Activated T-helper 1 cell treated with anti-CD3 and anti-CD28 coated beads, Interleukin-12 subunit alpha, Interleukin-12 subunit beta, Interleukin-2, Interleukin-4 antibody, amounts not matched to agents 30 ng/mL and 10 ng/mL and 1 ng/mL, durations not matched to agents 14 hours and 24 hours and 36 hours (primary cell): ENCODE results near the gene FAM32A. TPM values are rescaled to one million over a fixed set of nuclear protein-coding genes. Genes with fewer than 3 reads are reported as not detected.

Source experiments
- DNase-seq: peaks from one replicate; pipeline ENCODE4 v3.0.0; 2021; ENCODE audit warnings: low spot score
- H3K27ac Mint-ChIP-seq: one replicate; pipeline ENCODE4 v1.8.0; 2021; ENCODE audit warnings: mild to moderate bottlenecking, mixed read lengths
- H3K27me3 Mint-ChIP-seq: one replicate; pipeline ENCODE4 v1.8.0; 2022; ENCODE audit warnings: mild to moderate bottlenecking, moderate library complexity, mixed read lengths; ENCODE audit not compliant: insufficient read depth
- H3K36me3 Mint-ChIP-seq: one replicate; pipeline ENCODE4 v1.8.0; 2021; ENCODE audit warnings: low read depth, mixed read lengths
- H3K4me1 Mint-ChIP-seq: one replicate; pipeline ENCODE4 v1.8.0; 2021; ENCODE audit warnings: low read depth, mixed read lengths
- H3K4me3 Mint-ChIP-seq: one replicate; pipeline ENCODE4 v1.8.0; 2021; ENCODE audit warnings: mild to moderate bottlenecking, moderate library complexity, mixed read lengths
- H3K9me3 Mint-ChIP-seq: one replicate; pipeline ENCODE4 v1.8.0; 2021; ENCODE audit warnings: mixed read lengths
- intact Hi-C: fragments of 100-400 bp; cut with micrococcal nuclease; formaldehyde crosslinking; loops from one replicate; pipeline ENCODE4 v1.15.1; 2024
- total RNA-seq: library from RNA; stranded (reverse); gene quantifications from 2 replicates; pipeline ENCODE4 v1.2.3, GENCODE V29; 2022

FAM32A gene
- total RNA-seq, 1 donor from 2014 or later: 72.8 TPM

GRCh38 chr19:16154557-16154956 lies 30.7 kb upstream of the FAM32A start:
- no peak for DNase-seq
- no peaks in the 10 kb centered on the region for H3K9me3 Mint-ChIP-seq
- H3K4me1 Mint-ChIP-seq: peaks cover 19% of the 10 kb centered on the region
- intact Hi-C loops: no loop called here
- no peak overlapping the region for H3K27ac Mint-ChIP-seq
- no peak overlapping the region for H3K4me3 Mint-ChIP-seq
- H3K27me3 Mint-ChIP-seq: no peaks in the 10 kb centered on the region
- peaks cover 41% of the 10 kb centered on the region for H3K36me3 Mint-ChIP-seq

DNA sequence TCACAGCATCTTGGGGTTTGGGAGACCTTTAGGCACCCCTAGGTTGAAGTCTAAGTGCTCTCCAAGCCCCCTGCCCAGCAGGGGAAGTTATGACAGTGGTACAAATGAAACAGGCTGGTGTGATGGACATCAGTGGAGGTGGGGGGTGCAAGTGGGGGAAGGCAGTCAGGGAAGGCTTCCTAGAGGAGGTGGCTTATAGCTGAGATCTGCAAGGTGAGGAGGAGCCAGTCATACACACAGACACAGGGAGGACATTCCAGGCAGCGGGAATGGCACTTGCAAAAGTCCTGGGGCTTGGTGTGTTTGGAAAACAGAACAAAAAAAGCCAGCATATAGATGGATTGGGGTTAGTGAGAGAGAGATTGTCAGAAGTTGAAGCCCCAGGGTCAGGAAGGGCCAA lies 30.1 kb upstream of the FAM32A start:
- peaks cover 41% of the 10 kb centered on the region for H3K36me3 Mint-ChIP-seq
- H3K4me3 Mint-ChIP-seq: no peak overlapping the region
- H3K4me1 Mint-ChIP-seq: peaks cover 19% of the 10 kb centered on the region
- no peaks in the 10 kb centered on the region for H3K9me3 Mint-ChIP-seq
- DNase-seq: no peak
- H3K27ac Mint-ChIP-seq: peak overlapping the region; percentile 28
- intact Hi-C loops: no loop called here
- H3K27me3 Mint-ChIP-seq: no peaks in the 10 kb centered on the region

DNA sequence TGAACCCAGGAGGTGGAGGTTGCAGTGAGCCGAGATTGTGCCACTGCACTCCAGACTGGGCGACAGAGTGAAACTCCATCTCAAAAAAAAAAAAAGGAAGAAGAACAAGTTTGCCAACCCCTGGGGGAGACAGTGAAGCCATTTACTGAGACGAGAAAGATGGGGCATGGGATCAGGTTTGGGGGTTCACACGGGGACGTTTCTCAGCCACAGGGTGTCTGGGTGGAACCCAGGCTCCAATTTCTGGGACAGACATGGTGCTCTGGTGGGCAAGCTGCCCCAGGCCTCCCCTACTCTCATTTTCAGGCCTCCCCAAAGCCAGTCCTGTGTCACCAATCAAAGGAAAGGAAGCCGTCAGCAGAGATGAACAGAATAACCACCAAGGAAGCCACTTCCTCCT lies 28.3 kb upstream of the FAM32A start:
- Mint-ChIP-seq H3K27ac (no peak overlapping the region), H3K36me3 (peaks cover 39% of the 10 kb centered on the region), H3K4me3 (no peak overlapping the region), H3K9me3 (no peaks in the 10 kb centered on the region), H3K4me1 (peaks cover 35% of the 10 kb centered on the region), H3K27me3 (no peaks in the 10 kb centered on the region)
- intact Hi-C loops: no loop called here
- no peak for DNase-seq

GRCh38 chr19:16157601-16158000 lies 27.6 kb upstream of the FAM32A start:
- no peaks in the 10 kb centered on the region for H3K9me3 Mint-ChIP-seq
- H3K4me3 Mint-ChIP-seq: no peak overlapping the region
- intact Hi-C loops: no loop called here
- H3K27ac Mint-ChIP-seq: no peak overlapping the region
- peaks cover 35% of the 10 kb centered on the region for H3K4me1 Mint-ChIP-seq
- H3K36me3 Mint-ChIP-seq: peaks cover 37% of the 10 kb centered on the region
- no peak for DNase-seq
- H3K27me3 Mint-ChIP-seq: no peaks in the 10 kb centered on the region

DNA sequence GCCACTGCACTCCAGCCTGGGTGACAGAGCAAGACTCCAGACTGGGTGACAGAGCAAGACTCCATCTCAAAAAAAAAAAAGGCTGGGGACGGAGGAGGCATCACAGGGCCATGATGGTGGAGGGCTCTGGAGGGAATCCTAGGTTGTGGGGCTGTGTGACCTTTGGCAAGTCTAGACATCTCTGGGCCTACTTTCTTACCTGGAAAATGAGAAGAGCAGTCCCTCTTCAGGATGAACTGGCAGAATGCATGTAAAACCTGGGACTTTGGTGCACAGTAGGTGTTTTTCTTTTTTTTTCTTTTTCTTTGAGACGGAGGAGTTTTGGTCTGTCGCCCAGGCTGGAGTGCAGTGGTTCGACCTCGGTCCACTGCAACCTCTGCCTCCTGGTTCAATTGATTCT lies 25.6 kb upstream of the FAM32A start:
- intact Hi-C loops: loop anchor here (1.0 to 2.0 kb wide), 2 partner anchors 16 to 81 kb away; partner anchors contain the start of gene HSH2D
- H3K36me3 Mint-ChIP-seq: peaks cover 20% of the 10 kb centered on the region
- H3K4me1 Mint-ChIP-seq: peaks cover 24% of the 10 kb centered on the region
- H3K27ac Mint-ChIP-seq: no peak overlapping the region
- peaks cover under 1% of the 10 kb centered on the region for H3K27me3 Mint-ChIP-seq
- no peak for DNase-seq
- H3K9me3 Mint-ChIP-seq: no peaks in the 10 kb centered on the region
- no peak overlapping the region for H3K4me3 Mint-ChIP-seq

- Mint-ChIP-seq H3K9me3 (no peaks in the 10 kb centered on the region), H3K4me1 (peaks cover 16% of the 10 kb centered on the region), H3K27me3 (peaks cover 2% of the 10 kb centered on the region), H3K27ac (peak overlapping the region; percentile 68), H3K4me3 (no peak overlapping the region), H3K36me3 (peaks cover 12% of the 10 kb centered on the region)
- intact Hi-C loops: loop anchor here (1.0 to 2.0 kb wide), 2 partner anchors 17 to 82 kb away; partner anchors contain the start of gene HSH2D
- no peak for DNase-seq
These were observed 24.7 kb upstream of the FAM32A start for GRCh38 chr19:16160445-16160942.

DNA sequence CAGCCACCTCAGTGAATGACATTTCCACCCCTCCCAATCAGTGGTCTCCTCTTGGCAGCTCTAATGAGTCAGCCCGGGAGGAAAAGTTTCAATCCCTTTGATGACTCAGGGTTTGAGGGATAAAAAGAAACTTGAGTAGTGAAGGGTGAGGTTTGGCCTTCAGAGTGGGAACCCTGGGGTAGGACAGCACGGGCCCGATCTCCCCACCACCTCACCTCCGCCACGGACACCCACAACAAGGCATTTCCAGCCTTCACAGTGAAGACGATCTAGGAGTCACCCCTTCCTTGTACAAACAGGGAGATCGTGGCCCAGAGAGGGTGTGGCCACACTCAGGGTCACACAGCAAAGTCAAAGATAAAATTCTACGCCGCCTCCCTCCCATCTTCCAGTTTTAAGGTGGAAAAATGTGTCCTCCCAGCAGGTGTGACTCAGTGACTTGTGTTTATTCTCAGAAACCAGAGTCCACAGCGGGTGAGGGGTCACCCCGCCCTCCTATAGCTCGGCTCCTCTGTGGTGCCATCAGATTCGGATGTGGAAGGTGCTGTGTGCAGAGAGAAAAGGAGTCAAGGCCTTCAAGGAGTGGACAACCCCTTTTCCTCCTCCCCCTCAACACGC lies 24.2 kb upstream of the FAM32A start:
- no peak for DNase-seq

GRCh38 chr19:16161840-16162239 lies 23.4 kb upstream of the FAM32A start:
- H3K36me3 Mint-ChIP-seq: peaks cover 2% of the 10 kb centered on the region
- DNase-seq: no peak
- intact Hi-C loops: loop anchor here (1.0 to 2.0 kb wide), 3 partner anchors 23 to 83 kb away; partner anchors contain the start of gene FAM32A
- peaks cover 16% of the 10 kb centered on the region for H3K4me1 Mint-ChIP-seq
- H3K9me3 Mint-ChIP-seq: no peaks in the 10 kb centered on the region
- no peak overlapping the region for H3K27ac Mint-ChIP-seq
- peaks cover 2% of the 10 kb centered on the region for H3K27me3 Mint-ChIP-seq
- no peak overlapping the region for H3K4me3 Mint-ChIP-seq

More for the DNA sequence above, 24.2 kb upstream of the FAM32A start:
- H3K9me3 Mint-ChIP-seq: no peaks in the 10 kb centered on the region
- H3K27ac Mint-ChIP-seq: peak overlapping the region; percentile 68
- peaks cover 8% of the 10 kb centered on the region for H3K36me3 Mint-ChIP-seq
- peak overlapping the region; percentile 4 for H3K4me3 Mint-ChIP-seq
- peaks cover 16% of the 10 kb centered on the region for H3K4me1 Mint-ChIP-seq
- peaks cover 2% of the 10 kb centered on the region for H3K27me3 Mint-ChIP-seq
- intact Hi-C loops: loop anchor here (1.0 to 2.0 kb wide), 4 partner anchors 18 to 82 kb away; partner anchors contain the start of genes FAM32A and HSH2D

GRCh38 chr19:16164222-16164890 lies 20.9 kb upstream of the FAM32A start:
- Mint-ChIP-seq H3K27me3 (peaks cover 2% of the 10 kb centered on the region), H3K9me3 (peaks cover 6% of the 10 kb centered on the region), H3K4me3 (no peak overlapping the region), H3K27ac (no peak overlapping the region), H3K4me1 (peaks cover 27% of the 10 kb centered on the region), H3K36me3 (no peaks in the 10 kb centered on the region)
- no peak for DNase-seq
- intact Hi-C loops: no loop called here

DNA sequence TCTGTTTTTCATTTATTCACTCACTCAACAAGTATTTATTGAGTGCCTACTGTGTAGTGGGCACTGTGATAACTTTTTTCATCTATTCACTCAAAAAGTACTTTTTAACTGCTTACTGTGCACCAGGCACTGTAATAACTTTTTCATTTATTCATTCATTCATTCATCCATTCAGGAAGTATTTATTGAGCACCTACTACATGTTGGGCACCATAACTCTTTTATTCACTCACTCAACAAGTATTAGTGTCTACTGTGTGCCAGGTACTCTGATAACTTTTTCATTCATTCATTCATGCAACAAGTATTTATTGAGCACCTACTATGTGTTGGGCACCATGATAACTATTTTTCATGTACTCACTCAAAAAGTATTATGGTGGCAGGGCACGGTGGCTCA lies 18.8 kb upstream of the FAM32A start:
- no peaks in the 10 kb centered on the region for H3K36me3 Mint-ChIP-seq
- intact Hi-C loops: no loop called here
- no peak for DNase-seq
- no peak overlapping the region for H3K4me3 Mint-ChIP-seq
- no peak overlapping the region for H3K27ac Mint-ChIP-seq
- peaks cover 6% of the 10 kb centered on the region for H3K9me3 Mint-ChIP-seq
- peaks cover 2% of the 10 kb centered on the region for H3K27me3 Mint-ChIP-seq
- H3K4me1 Mint-ChIP-seq: peaks cover 19% of the 10 kb centered on the region

DNA sequence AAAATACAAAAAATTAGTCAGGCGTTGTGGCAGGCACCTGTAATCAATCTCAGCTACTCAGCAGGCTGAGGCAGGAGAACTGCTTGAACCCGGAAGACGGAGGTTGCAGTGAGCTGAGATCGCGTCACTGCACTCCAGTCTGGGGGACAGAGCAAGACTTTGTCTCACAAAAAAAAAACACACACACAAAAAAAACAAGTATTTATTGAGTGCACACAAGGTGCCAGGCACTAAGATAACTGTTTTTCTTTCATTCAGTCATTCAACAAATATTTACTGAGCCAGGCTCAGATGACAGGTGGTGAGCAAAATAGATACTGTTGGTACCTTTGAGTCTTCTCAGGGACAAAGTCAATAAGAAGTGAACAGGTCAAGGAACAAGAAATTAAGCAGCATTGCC lies 18.2 kb upstream of the FAM32A start:
- H3K9me3 Mint-ChIP-seq: peaks cover 6% of the 10 kb centered on the region
- peaks cover 13% of the 10 kb centered on the region for H3K4me1 Mint-ChIP-seq
- no peak for DNase-seq
- H3K36me3 Mint-ChIP-seq: no peaks in the 10 kb centered on the region
- intact Hi-C loops: no loop called here
- peaks cover 2% of the 10 kb centered on the region for H3K27me3 Mint-ChIP-seq
- H3K4me3 Mint-ChIP-seq: no peak overlapping the region
- H3K27ac Mint-ChIP-seq: no peak overlapping the region

DNA sequence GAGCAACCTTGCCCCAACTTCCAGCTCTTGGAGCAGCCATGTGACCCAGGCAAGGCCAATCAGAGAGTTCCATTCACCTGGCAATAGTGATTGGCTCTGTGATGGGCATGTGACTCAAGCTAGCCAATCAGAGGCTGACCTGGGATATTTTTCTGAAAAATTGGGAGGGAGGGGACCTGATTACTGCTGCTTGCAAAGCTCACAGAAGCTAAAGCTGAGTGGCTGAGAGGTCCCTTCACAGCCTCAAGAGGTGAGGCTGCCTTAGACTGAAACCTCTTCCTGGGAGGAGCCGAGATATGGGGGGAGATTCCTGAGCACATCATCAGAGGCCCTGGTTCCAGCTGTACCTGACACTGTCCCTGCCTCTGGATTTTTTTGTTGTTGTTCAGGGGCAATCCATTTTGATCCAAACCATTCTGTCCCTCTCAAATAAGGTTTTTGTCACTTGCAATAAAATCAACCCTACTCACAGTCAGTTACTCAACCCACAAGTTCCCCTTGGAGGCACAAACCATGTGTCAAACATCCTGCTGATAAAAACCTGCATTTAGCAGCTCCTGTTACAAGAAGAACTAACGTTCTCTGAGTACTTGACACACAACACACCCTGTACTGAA lies 16.6 kb upstream of the FAM32A start:
- H3K9me3 Mint-ChIP-seq: peaks cover 6% of the 10 kb centered on the region
- peaks cover 20% of the 10 kb centered on the region for H3K4me1 Mint-ChIP-seq
- DNase-seq: no peak
- peak overlapping the region; percentile 47 for H3K27ac Mint-ChIP-seq
- no peak overlapping the region for H3K4me3 Mint-ChIP-seq
- H3K36me3 Mint-ChIP-seq: no peaks in the 10 kb centered on the region
- intact Hi-C loops: loop anchor here (2.0 kb wide), 1 partner anchor 16 kb away; the partner anchor contains the start of gene FAM32A
- H3K27me3 Mint-ChIP-seq: peaks cover 2% of the 10 kb centered on the region

- Mint-ChIP-seq H3K4me1 (peaks cover 21% of the 10 kb centered on the region), H3K9me3 (peaks cover 6% of the 10 kb centered on the region), H3K36me3 (no peaks in the 10 kb centered on the region), H3K27ac (no peak overlapping the region), H3K4me3 (no peak overlapping the region), H3K27me3 (no peaks in the 10 kb centered on the region)
- DNase-seq: no peak
- intact Hi-C loops: no loop called here
These were observed 15.1 kb upstream of the FAM32A start for GRCh38 chr19:16170134-16170533.
